Ishikawa (cell line): Measurements from ENCODE around the gene TERT.

Source experiments
- CEBPB ChIP-seq: IDR thresholded peaks from 2 replicates; pipeline ENCODE4 v1.6.1; 2012
- CREB1 ChIP-seq: IDR thresholded peaks from 2 replicates; pipeline ENCODE4 v1.6.1; 2012; ENCODE audit warnings: low read depth
- EGR1 ChIP-seq: IDR thresholded peaks from 2 replicates; pipeline ENCODE4 v1.6.1; 2012
- EP300 ChIP-seq: IDR thresholded peaks from 2 replicates; pipeline ENCODE4 v1.6.1; 2012; ENCODE audit warnings: borderline replicate concordance
- FOXM1 ChIP-seq: IDR thresholded peaks from 2 replicates; pipeline ENCODE4 v1.6.1; 2012; ENCODE audit warnings: low read depth, borderline replicate concordance
- MAX ChIP-seq: IDR thresholded peaks from 2 replicates; pipeline ENCODE4 v1.6.1; 2012
- NFIC ChIP-seq: IDR thresholded peaks from 2 replicates; pipeline ENCODE4 v1.6.1; 2012
- RAD21 ChIP-seq: IDR thresholded peaks from 2 replicates; pipeline ENCODE4 v1.6.1; 2012; ENCODE audit warnings: low read depth
- REST ChIP-seq: IDR thresholded peaks from 2 replicates; pipeline ENCODE4 v1.6.1; 2012; ENCODE audit warnings: low read depth, mild to moderate bottlenecking
- TAF1 ChIP-seq: IDR thresholded peaks from 2 replicates; pipeline ENCODE4 v1.6.1; 2012; ENCODE audit warnings: low read depth, mild to moderate bottlenecking
- TCF12 ChIP-seq: IDR thresholded peaks from 2 replicates; pipeline ENCODE4 v1.6.1; 2012; ENCODE audit warnings: low read depth
- TEAD4 ChIP-seq: IDR thresholded peaks from 2 replicates; pipeline ENCODE4 v1.6.1; 2012
- YY1 ChIP-seq: IDR thresholded peaks from 2 replicates; pipeline ENCODE4 v1.6.1; 2012; ENCODE audit warnings: low read depth
- ZBTB7A ChIP-seq: IDR thresholded peaks from 2 replicates; pipeline ENCODE4 v1.6.1; 2012; ENCODE audit warnings: low read depth
- TF ChIP-seq, protein P1 (sequence below): IDR thresholded peaks from 2 replicates; pipeline ENCODE4 v1.6.1; 2012

Gene TERT

DNA sequence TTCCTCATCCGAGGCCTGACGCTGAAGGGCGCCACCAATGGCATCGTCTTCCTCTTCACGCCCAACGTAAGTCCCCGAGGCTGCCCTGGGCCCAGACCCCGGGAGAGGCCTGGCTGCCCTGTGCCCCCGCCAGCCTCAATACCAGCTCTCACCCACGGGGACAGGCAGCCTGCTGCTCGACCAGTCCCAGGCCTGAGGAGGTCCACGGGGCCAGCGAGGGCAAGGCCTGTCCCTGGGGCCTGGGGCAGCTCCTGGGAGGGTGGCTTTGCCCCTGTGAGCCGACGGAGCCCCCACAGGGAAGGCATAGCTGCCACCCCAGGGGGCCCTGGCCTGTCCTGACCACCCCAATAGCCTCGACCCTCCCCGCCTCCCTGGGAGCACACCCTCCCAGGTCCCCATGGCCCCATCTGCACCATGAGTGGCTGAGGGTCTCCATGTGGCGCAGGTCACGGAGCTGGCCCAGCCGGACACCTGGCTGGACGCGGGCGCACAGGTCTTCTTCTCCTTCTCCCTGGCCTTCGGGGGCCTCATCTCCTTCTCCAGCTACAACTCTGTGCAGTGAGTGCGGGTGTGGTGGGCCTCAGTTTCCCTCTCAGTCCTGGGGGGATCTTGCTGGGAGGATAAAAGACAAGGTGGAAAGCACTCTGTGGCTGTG, 81.2 kb downstream of the TERT start:
- TF ChIP-seq TEAD4, result no peak
- TF ChIP-seq MAX, result no peak
- TF ChIP-seq EP300, result no peak
- TF ChIP-seq EGR1, result no peak
- TF ChIP-seq NFIC, result no peak

- TF ChIP-seq MAX (no peak), TCF12 (no peak), FOXM1 (no peak), ZBTB7A (no peak), NFIC (no peak), CREB1 (no peak), RAD21 (no peak), REST (no peak), CEBPB (no peak), EP300 (no peak), EGR1 (no peak), YY1 (no peak), TEAD4 (no peak), TAF1 (no peak)
- TF ChIP-seq, protein P1, sequence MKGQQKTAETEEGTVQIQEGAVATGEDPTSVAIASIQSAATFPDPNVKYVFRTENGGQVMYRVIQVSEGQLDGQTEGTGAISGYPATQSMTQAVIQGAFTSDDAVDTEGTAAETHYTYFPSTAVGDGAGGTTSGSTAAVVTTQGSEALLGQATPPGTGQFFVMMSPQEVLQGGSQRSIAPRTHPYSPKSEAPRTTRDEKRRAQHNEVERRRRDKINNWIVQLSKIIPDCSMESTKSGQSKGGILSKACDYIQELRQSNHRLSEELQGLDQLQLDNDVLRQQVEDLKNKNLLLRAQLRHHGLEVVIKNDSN, result no peak
These were observed 82.0 kb downstream of the TERT start for GRCh38 chr5:1212881-1213280.

- no peak for TF ChIP-seq TCF12
- TF ChIP-seq REST, result no peak
- no peak for TF ChIP-seq TAF1
- TF ChIP-seq, protein P1, result no peak
- no peak for TF ChIP-seq YY1
- TF ChIP-seq NFIC, result no peak
- no peak for TF ChIP-seq EP300
- TF ChIP-seq RAD21, result no peak
- TF ChIP-seq EGR1, result no peak
- no peak for TF ChIP-seq FOXM1
- no peak for TF ChIP-seq CEBPB
These were observed 82.6 kb downstream of the TERT start for GRCh38 chr5:1212271-1212670.

- TF ChIP-seq CEBPB, result no peak
- TF ChIP-seq, protein P1, result no peak
- TF ChIP-seq ZBTB7A, result no peak
- TF ChIP-seq RAD21, result no peak
- TF ChIP-seq CREB1, result no peak
- TF ChIP-seq NFIC, result no peak
- no peak for TF ChIP-seq MAX
- TF ChIP-seq FOXM1, result no peak
- TF ChIP-seq REST, result no peak
- no peak for TF ChIP-seq YY1
- TF ChIP-seq EP300, result no peak
- no peak for TF ChIP-seq EGR1
- no peak for TF ChIP-seq TAF1
- no peak for TF ChIP-seq TCF12
- TF ChIP-seq TEAD4, result no peak
These were observed 83.2 kb downstream of the TERT start for GRCh38 chr5:1211701-1212100.
